ENCODE measurements around the gene GGTLC1. TPM values are rescaled to one million over a fixed set of nuclear protein-coding genes. Genes with fewer than 3 reads are reported as not detected.

GGTLC1 gene
- total RNA-seq, 1 donor: not detected

- Histone ChIP-seq H3K4me3 (ENCODE audit: low read length) (no peak overlapping the region), H3K27me3 (ENCODE audit: insufficient read depth, low read length) (no peaks in the 10 kb centered on the region), H3K9me3 (ENCODE audit: low read depth, low read length) (no peaks in the 10 kb centered on the region), H3K4me1 (ENCODE audit: insufficient read depth, low read length) (no peaks in the 10 kb centered on the region)
These were observed 29.5 kb downstream of the GGTLC1 start for GRCh38 chr20:23959054-23959453.

DNA sequence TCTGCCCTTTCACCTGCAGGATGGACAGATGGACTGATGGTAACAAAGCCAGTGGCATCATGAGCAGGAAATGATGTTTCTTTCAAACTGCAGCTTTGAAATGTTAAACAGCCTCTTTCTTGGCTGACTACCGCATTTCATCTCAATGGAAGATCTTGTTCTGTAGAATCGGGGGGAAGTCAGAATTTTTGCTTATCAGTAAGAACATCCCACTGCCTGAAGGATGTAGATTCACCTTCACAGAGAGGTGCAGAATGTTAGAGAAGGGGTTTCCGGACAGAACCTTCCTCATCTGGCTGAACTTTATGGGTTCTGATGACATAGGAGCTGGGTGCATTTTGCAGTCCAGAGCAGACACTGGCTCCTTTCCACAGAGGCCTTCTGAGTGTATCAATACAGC, 32.7 kb downstream of the GGTLC1 start:
- Histone ChIP-seq H3K9me3 (ENCODE audit: low read depth, low read length) (no peaks in the 10 kb centered on the region), H3K4me1 (ENCODE audit: insufficient read depth, low read length) (no peaks in the 10 kb centered on the region), H3K4me3 (ENCODE audit: low read length) (no peak overlapping the region), H3K27me3 (ENCODE audit: insufficient read depth, low read length) (no peaks in the 10 kb centered on the region)

GRCh38 chr20:23954008-23954745, 34.4 kb downstream of the GGTLC1 start:
- Histone ChIP-seq H3K4me3 (ENCODE audit: low read length) (no peak overlapping the region), H3K4me1 (ENCODE audit: insufficient read depth, low read length) (no peaks in the 10 kb centered on the region), H3K27me3 (ENCODE audit: insufficient read depth, low read length) (peaks cover 3% of the 10 kb centered on the region), H3K9me3 (ENCODE audit: low read depth, low read length) (no peaks in the 10 kb centered on the region)

GRCh38 chr20:23946206-23946605, 42.4 kb downstream of the GGTLC1 start:
- no peaks in the 10 kb centered on the region for H3K9me3 ChIP-seq (ENCODE audit: low read depth, low read length)
- H3K4me1 ChIP-seq (ENCODE audit: insufficient read depth, low read length): no peaks in the 10 kb centered on the region
- no peak overlapping the region for H3K4me3 ChIP-seq (ENCODE audit: low read length)
- H3K27me3 ChIP-seq (ENCODE audit: insufficient read depth, low read length): peaks cover 3% of the 10 kb centered on the region

GRCh38 chr20:23943304-23943703, 45.3 kb downstream of the GGTLC1 start:
- no peak overlapping the region for H3K4me3 ChIP-seq (ENCODE audit: low read length)
- no peaks in the 10 kb centered on the region for H3K4me1 ChIP-seq (ENCODE audit: insufficient read depth, low read length)
- H3K9me3 ChIP-seq (ENCODE audit: low read depth, low read length): no peaks in the 10 kb centered on the region
- no peaks in the 10 kb centered on the region for H3K27me3 ChIP-seq (ENCODE audit: insufficient read depth, low read length)

DNA sequence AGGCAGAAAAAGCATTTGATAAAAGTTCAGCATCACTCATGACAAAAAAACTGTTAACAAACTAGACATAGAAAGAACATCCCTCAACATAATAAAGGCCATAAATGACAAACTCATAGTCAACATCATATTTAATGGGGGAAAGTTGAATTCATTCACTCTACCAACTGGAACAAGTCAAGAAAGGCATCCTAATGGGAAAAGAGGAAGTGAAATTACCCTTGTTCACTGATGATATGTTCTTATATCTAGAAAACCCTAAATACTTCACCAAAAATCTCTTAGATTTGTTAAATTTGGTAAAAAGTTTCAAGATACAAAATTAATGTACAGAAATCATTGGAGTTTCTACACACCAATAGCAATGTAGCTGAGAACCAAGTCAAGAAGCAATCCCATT, 48.9 kb downstream of the GGTLC1 start:
- Histone ChIP-seq H3K4me3 (ENCODE audit: low read length) (no peak overlapping the region), H3K4me1 (ENCODE audit: insufficient read depth, low read length) (no peaks in the 10 kb centered on the region), H3K27me3 (ENCODE audit: insufficient read depth, low read length) (no peaks in the 10 kb centered on the region), H3K9me3 (ENCODE audit: low read depth, low read length) (no peaks in the 10 kb centered on the region)

DNA sequence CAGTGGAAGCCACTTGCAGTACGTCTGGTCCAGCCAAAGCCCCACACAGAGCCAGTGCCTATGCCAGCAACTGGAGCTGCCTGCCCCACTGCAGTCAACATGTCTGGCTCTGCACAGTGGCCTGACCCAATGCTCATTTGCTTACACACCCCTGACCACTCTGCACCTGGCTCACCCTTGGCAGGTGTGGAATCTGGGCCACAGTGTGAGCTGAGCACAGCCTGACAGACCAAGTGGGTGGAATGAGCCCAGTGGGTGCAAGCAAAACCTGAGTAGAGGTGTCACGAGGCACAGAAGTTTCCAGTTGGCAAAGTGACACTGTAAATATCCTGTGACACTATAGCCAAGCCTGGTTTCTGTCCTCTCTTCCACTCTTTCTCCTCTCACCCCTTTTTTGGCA, 49.5 kb downstream of the GGTLC1 start:
- Histone ChIP-seq H3K4me1 (ENCODE audit: insufficient read depth, low read length) (no peaks in the 10 kb centered on the region), H3K9me3 (ENCODE audit: low read depth, low read length) (no peaks in the 10 kb centered on the region), H3K27me3 (ENCODE audit: insufficient read depth, low read length) (no peaks in the 10 kb centered on the region), H3K4me3 (ENCODE audit: low read length) (no peak overlapping the region)

- Histone ChIP-seq H3K4me1 (ENCODE audit: insufficient read depth, low read length) (no peaks in the 10 kb centered on the region), H3K4me3 (ENCODE audit: low read length) (no peak overlapping the region), H3K9me3 (ENCODE audit: low read depth, low read length) (no peaks in the 10 kb centered on the region), H3K27me3 (ENCODE audit: insufficient read depth, low read length) (no peaks in the 10 kb centered on the region)
These were observed 50.5 kb downstream of the GGTLC1 start for GRCh38 chr20:23938118-23938438.

DNA sequence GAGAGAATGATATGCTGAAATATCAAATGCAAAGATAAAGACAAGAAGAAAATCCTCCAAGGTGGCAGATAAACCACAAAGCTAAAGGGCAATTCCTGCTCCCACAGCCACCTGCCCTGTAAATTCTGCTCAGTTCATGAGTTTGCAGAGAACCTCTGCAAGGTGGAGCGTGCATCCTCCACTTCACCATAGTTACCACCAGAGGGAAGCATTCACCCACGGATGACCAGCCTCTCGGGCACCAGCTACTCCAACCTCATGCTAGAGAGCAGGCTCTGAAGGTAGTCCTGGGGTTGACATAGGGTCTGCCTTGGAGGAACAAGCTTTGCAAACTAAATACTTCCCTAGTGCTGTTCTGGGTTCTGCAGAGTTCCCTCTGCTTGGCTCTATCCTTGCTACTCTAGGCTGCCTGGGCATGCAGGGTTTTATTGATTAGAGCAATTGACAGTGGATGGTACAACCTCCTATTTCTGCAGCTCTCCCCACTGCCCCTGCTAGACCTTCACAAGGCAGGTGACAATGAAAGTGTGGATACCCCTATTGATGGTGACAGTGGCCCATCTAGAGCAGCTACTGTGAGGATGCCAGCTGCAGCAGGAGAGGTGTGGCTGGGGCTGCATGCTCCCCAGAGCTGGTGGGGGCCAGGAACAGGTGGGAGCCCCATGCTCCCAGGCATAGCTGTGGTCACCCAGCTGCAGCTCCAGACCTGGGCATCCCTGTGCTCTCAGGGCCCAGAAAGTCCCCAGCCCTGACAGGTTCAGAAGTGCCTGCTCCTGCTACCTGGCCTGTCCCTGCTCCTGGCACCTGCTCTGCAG, 51.1 kb downstream of the GGTLC1 start:
- Histone ChIP-seq H3K4me1 (ENCODE audit: insufficient read depth, low read length) (no peaks in the 10 kb centered on the region), H3K9me3 (ENCODE audit: low read depth, low read length) (no peaks in the 10 kb centered on the region), H3K4me3 (ENCODE audit: low read length) (no peak overlapping the region), H3K27me3 (ENCODE audit: insufficient read depth, low read length) (no peaks in the 10 kb centered on the region)

Other genes starting within 250 kb of the GGTLC1 start
- gene CST1, start 237.8 kb downstream of the GGTLC1 start, total RNA-seq: not detected
- not detected for gene CST2, start 162.1 kb downstream of the GGTLC1 start, total RNA-seq
- gene CST5, start 109.0 kb downstream of the GGTLC1 start, total RNA-seq: not detected